ENCODE data around the gene SLC27A5.

SLC27A5 gene

GRCh38 chr19:58516246-58516836 is 4.5 kb upstream of the SLC27A5 start:
- Histone ChIP-seq H3K4me2 (ENCODE audit: low read depth, low read length) (no peak overlapping the region), H3K79me2 (ENCODE audit: low read length) (peaks cover 13% of the 10 kb centered on the region), H3K4me3 (ENCODE audit: low read length) (no peak overlapping the region), H3K27me3 (replicated peaks; ENCODE audit: insufficient read depth, low read length) (no peaks in the 10 kb centered on the region), H3K9me2 (replicated peaks; ENCODE audit: insufficient read depth, low read length) (no peaks in the 10 kb centered on the region), H4K20me1 (ENCODE audit: insufficient read depth, low read length) (no peaks in the 10 kb centered on the region), H3F3A (ENCODE audit: insufficient read depth, low read length) (peaks cover 11% of the 10 kb centered on the region; the same call in 1 of the 2 replicates), H3K36me3 (replicated peaks; ENCODE audit: insufficient read depth, low read length) (no peaks in the 10 kb centered on the region), H3K27ac (ENCODE audit: low read length) (no peak overlapping the region), H2AFZ (ENCODE audit: low read length) (no peak overlapping the region), H3K9me3 (replicated peaks; ENCODE audit: insufficient read depth, low read length) (no peaks in the 10 kb centered on the region), H3K9ac (ENCODE audit: low read length) (no peak overlapping the region), H3K4me1 (ENCODE audit: low read length) (peaks cover 5% of the 10 kb centered on the region; the same call in 1 of the 2 replicates)
- no peak for TF ChIP-seq EZH2phosphoT487 (IDR thresholded peaks at IDR 0.05; ENCODE audit: low read length)
- TF ChIP-seq EZH2 (optimal IDR thresholded peaks at IDR 0.05; ENCODE audit: low read depth, low read length), result no peak
- TF ChIP-seq CTCF (IDR thresholded peaks at IDR 0.05; ENCODE audit: low read length), result no peak
- DNase-seq, result no peak

GRCh38 chr19:58515259-58515658 is 3.5 kb upstream of the SLC27A5 start:
- Histone ChIP-seq H3K79me2 (ENCODE audit: low read length) (peaks cover 13% of the 10 kb centered on the region), H4K20me1 (ENCODE audit: insufficient read depth, low read length) (no peaks in the 10 kb centered on the region), H3F3A (ENCODE audit: insufficient read depth, low read length) (peaks cover 11% of the 10 kb centered on the region; the same call in 1 of the 2 replicates), H3K9me2 (replicated peaks; ENCODE audit: insufficient read depth, low read length) (no peaks in the 10 kb centered on the region), H3K9me3 (replicated peaks; ENCODE audit: insufficient read depth, low read length) (no peaks in the 10 kb centered on the region), H3K27ac (ENCODE audit: low read length) (no peak overlapping the region), H3K9ac (ENCODE audit: low read length) (no peak overlapping the region), H3K4me1 (ENCODE audit: low read length) (peaks cover 5% of the 10 kb centered on the region; the same call in 1 of the 2 replicates), H2AFZ (ENCODE audit: low read length) (no peak overlapping the region), H3K27me3 (replicated peaks; ENCODE audit: insufficient read depth, low read length) (no peaks in the 10 kb centered on the region), H3K4me2 (ENCODE audit: low read depth, low read length) (no peak overlapping the region), H3K36me3 (replicated peaks; ENCODE audit: insufficient read depth, low read length) (no peaks in the 10 kb centered on the region), H3K4me3 (ENCODE audit: low read length) (no peak overlapping the region)
- no peak for TF ChIP-seq EZH2 (optimal IDR thresholded peaks at IDR 0.05; ENCODE audit: low read depth, low read length)
- TF ChIP-seq CTCF (IDR thresholded peaks at IDR 0.05; ENCODE audit: low read length), result no peak
- no peak for TF ChIP-seq EZH2phosphoT487 (IDR thresholded peaks at IDR 0.05; ENCODE audit: low read length)
- DNase-seq, result no peak

GRCh38 chr19:58514564-58515022 is 2.8 kb upstream of the SLC27A5 start:
- H4K20me1 ChIP-seq (ENCODE audit: insufficient read depth, low read length), result no peaks in the 10 kb centered on the region
- H3K9me3 ChIP-seq (replicated peaks; ENCODE audit: insufficient read depth, low read length), result no peaks in the 10 kb centered on the region
- no peak for DNase-seq
- peaks cover 9% of the 10 kb centered on the region; the same call in 1 of the 2 replicates for H3F3A ChIP-seq (ENCODE audit: insufficient read depth, low read length)
- no peak overlapping the region for H3K27ac ChIP-seq (ENCODE audit: low read length)
- H3K79me2 ChIP-seq (ENCODE audit: low read length), result peaks cover 13% of the 10 kb centered on the region
- H3K27me3 ChIP-seq (replicated peaks; ENCODE audit: insufficient read depth, low read length), result no peaks in the 10 kb centered on the region
- no peak for TF ChIP-seq EZH2 (optimal IDR thresholded peaks at IDR 0.05; ENCODE audit: low read depth, low read length)
- no peak for TF ChIP-seq EZH2phosphoT487 (IDR thresholded peaks at IDR 0.05; ENCODE audit: low read length)
- TF ChIP-seq CTCF (IDR thresholded peaks at IDR 0.05; ENCODE audit: low read length), result no peak
- H3K9me2 ChIP-seq (replicated peaks; ENCODE audit: insufficient read depth, low read length), result no peaks in the 10 kb centered on the region
- H3K4me3 ChIP-seq (ENCODE audit: low read length), result no peak overlapping the region; the same call in 1 of the 2 replicates
- H3K4me1 ChIP-seq (ENCODE audit: low read length), result peaks cover 5% of the 10 kb centered on the region; the same call in 1 of the 2 replicates
- H3K36me3 ChIP-seq (replicated peaks; ENCODE audit: insufficient read depth, low read length), result no peaks in the 10 kb centered on the region
- no peak overlapping the region for H3K4me2 ChIP-seq (ENCODE audit: low read depth, low read length)
- no peak overlapping the region for H3K9ac ChIP-seq (ENCODE audit: low read length)
- no peak overlapping the region for H2AFZ ChIP-seq (ENCODE audit: low read length)

All from MM.1S (cell line).